Endodermal cell (in vitro differentiated cells): ENCODE data around the gene JUNB. TPM values are rescaled to one million over a fixed set of nuclear protein-coding genes. Genes with fewer than 3 reads are reported as not detected.

Experiments used
- DNase-seq: peaks from one replicate; pipeline ENCODE4 v3.0.0-alpha.2; 2017
- H3K27ac ChIP-seq: 2 replicates; pipeline ENCODE4 v1.5.1; 2013; ENCODE audit warnings: mild to moderate bottlenecking, low read depth, low read length, moderate library complexity
- H3K27me3 ChIP-seq: 2 replicates; pipeline ENCODE4 v1.6.1; 2013; ENCODE audit warnings: mild to moderate bottlenecking, low read length, moderate library complexity; ENCODE audit not compliant: insufficient read depth, control insufficient read depth, poor library complexity, severe bottlenecking
- H3K36me3 ChIP-seq: 2 replicates; pipeline ENCODE4 v1.7.0; 2013; ENCODE audit warnings: mild to moderate bottlenecking, low read length, moderate library complexity; ENCODE audit not compliant: control insufficient read depth, insufficient read depth
- H3K4me1 ChIP-seq: one replicate; pipeline ENCODE4 v1.7.0; 2013; ENCODE audit warnings: low read length; ENCODE audit not compliant: control insufficient read depth, insufficient read depth
- H3K4me3 ChIP-seq: 2 replicates; pipeline ENCODE4 v1.5.1; 2013; ENCODE audit warnings: mild to moderate bottlenecking, low read length, moderate library complexity
- H3K9ac ChIP-seq: 2 replicates; pipeline ENCODE4 v1.6.1; 2013; ENCODE audit warnings: mild to moderate bottlenecking, low read length, moderate library complexity; ENCODE audit not compliant: poor library complexity, severe bottlenecking; ENCODE audit errors: extremely low read depth
- H3K9me3 ChIP-seq: 2 replicates; pipeline ENCODE4 v1.6.1; 2013; ENCODE audit warnings: mild to moderate bottlenecking, low read length, moderate library complexity; ENCODE audit not compliant: control insufficient read depth
- H3K27ac Mint-ChIP-seq: 2 replicates; pipeline ENCODE4 v1.8.0; 2020; ENCODE audit warnings: mixed read lengths
- H3K27me3 Mint-ChIP-seq: 2 replicates; pipeline ENCODE4 v1.8.0; 2021; ENCODE audit warnings: mild to moderate bottlenecking, mixed read lengths; ENCODE audit not compliant: insufficient read depth
- H3K36me3 Mint-ChIP-seq: 2 replicates; pipeline ENCODE4 v1.8.0; 2020; ENCODE audit warnings: low read depth, mixed read lengths
- H3K4me1 Mint-ChIP-seq: 2 replicates; pipeline ENCODE4 v1.8.0; 2020; ENCODE audit warnings: mixed read lengths
- H3K4me3 Mint-ChIP-seq: 2 replicates; pipeline ENCODE4 v1.8.0; 2020; ENCODE audit warnings: mild to moderate bottlenecking, moderate library complexity, mixed read lengths
- H3K9me3 Mint-ChIP-seq: 2 replicates; pipeline ENCODE4 v1.8.0; 2020; ENCODE audit warnings: mild to moderate bottlenecking, mixed read lengths
- CTCF ChIP-seq: fragments of 200-600 bp; sonication (generic); conservative IDR thresholded peaks from 2 replicates; pipeline ENCODE4 v1.5.0; 2021; ENCODE audit warnings: antibody characterized with exemption, mild to moderate bottlenecking
- WGBS, 2 experiments: methylation state at CpG; one replicate each; pipeline versions ENCODE4 v1.1.5 to v1.1.7; 2013; ENCODE audit warnings: missing lambda C conversion rate in 2 of 2, mixed read lengths in 1 of 2; ENCODE audit not compliant: insufficient coverage in 1 of 2, insufficient read length in 1 of 2; 5-methylcytosine and 5-hydroxymethylcytosine counted together
- total RNA-seq, 2 donors: library from RNA; stranded (reverse); fragmentation: NEBNext Ultra II Directional in 1 of 2; extraction: Animal tissue kit (Norgen Biotek cat#: 25700) in 1 of 2; gene quantifications; 2 replicates in 1 of 2; 3 replicates in 1 of 2; pipeline ENCODE4 v1.2.1, GENCODE V29; 2021

Gene JUNB
- total RNA-seq, 2 donors from 2014 or later = 6.7 to 7.2 TPM

- 43 to 45% methylated on average over 4 to 16 of the region's 16 CpGs for WGBS, 2 experiments
- peak overlapping the region; percentile 61 for H3K4me3 Mint-ChIP-seq
- H3K27ac Mint-ChIP-seq = no peak overlapping the region
- Histone ChIP-seq H3K9ac (no peak overlapping the region), H3K4me3 (no peak overlapping the region), H3K27me3 (no peaks in the 10 kb centered on the region), H3K4me1 (peaks cover 4% of the 10 kb centered on the region), H3K9me3 (no peaks in the 10 kb centered on the region), H3K36me3 (no peaks in the 10 kb centered on the region), H3K27ac (no peak overlapping the region)
- H3K9me3 Mint-ChIP-seq = no peaks in the 10 kb centered on the region
- no peaks in the 10 kb centered on the region for H3K36me3 Mint-ChIP-seq
- H3K27me3 Mint-ChIP-seq = no peaks in the 10 kb centered on the region
- no peak for TF ChIP-seq CTCF
- peak; percentile 58 for DNase-seq
- peaks cover 15% of the 10 kb centered on the region for H3K4me1 Mint-ChIP-seq
Observed at GRCh38 chr19:12783291-12783848, 7.9 kb upstream of the JUNB start.

- Mint-ChIP-seq H3K4me1 (peaks cover 16% of the 10 kb centered on the region), H3K27me3 (no peaks in the 10 kb centered on the region), H3K27ac (no peak overlapping the region), H3K4me3 (peak overlapping the region; percentile 61), H3K9me3 (no peaks in the 10 kb centered on the region), H3K36me3 (no peaks in the 10 kb centered on the region)
- peak; percentile 54 for DNase-seq
- Histone ChIP-seq H3K9me3 (no peaks in the 10 kb centered on the region), H3K27ac (no peak overlapping the region), H3K4me1 (peaks cover 9% of the 10 kb centered on the region), H3K4me3 (no peak overlapping the region), H3K9ac (no peak overlapping the region), H3K27me3 (no peaks in the 10 kb centered on the region), H3K36me3 (no peaks in the 10 kb centered on the region)
- no peak for TF ChIP-seq CTCF
- 20 to 62% methylated on average over 1 to 18 of the region's 19 CpGs for WGBS, 2 experiments
Observed at GRCh38 chr19:12783849-12784393, 7.4 kb upstream of the JUNB start.

GRCh38 chr19:12784394-12784870 lies 6.9 kb upstream of the JUNB start:
- no peak for TF ChIP-seq CTCF
- peak overlapping the region; percentile 41 for H3K27ac ChIP-seq
- Mint-ChIP-seq H3K27ac (no peak overlapping the region), H3K9me3 (no peaks in the 10 kb centered on the region), H3K27me3 (no peaks in the 10 kb centered on the region), H3K36me3 (no peaks in the 10 kb centered on the region), H3K4me1 (peaks cover 17% of the 10 kb centered on the region), H3K4me3 (no peak overlapping the region)
- H3K4me1 ChIP-seq = peaks cover 11% of the 10 kb centered on the region
- DNase-seq = no peak
- WGBS, 2 experiments = 95% methylated on average over 4 to 10 of the region's 10 CpGs
- no peaks in the 10 kb centered on the region for H3K36me3 ChIP-seq
- H3K9ac ChIP-seq = no peak overlapping the region
- H3K9me3 ChIP-seq = no peaks in the 10 kb centered on the region
- H3K27me3 ChIP-seq = no peaks in the 10 kb centered on the region
- H3K4me3 ChIP-seq = no peak overlapping the region
